WTC11 (cell line): ENCODE data around the gene HES3.

Experiments used
- EMX1 ChIP-seq: fragments of 250-450 bp; sonication (Bioruptor Pico); IDR thresholded peaks from 2 replicates; pipeline ENCODE4 v1.8.0; 2021; ENCODE audit warnings: mild to moderate bottlenecking
- FOXP1 ChIP-seq: sonication (generic); formaldehyde crosslinking; IDR thresholded peaks from 2 replicates; pipeline ENCODE4 v1.8.0; 2022; ENCODE audit warnings: missing genetic modification reagents, mild to moderate bottlenecking, moderate library complexity, borderline replicate concordance
- JUN ChIP-seq: sonication (generic); formaldehyde crosslinking; IDR thresholded peaks from 2 replicates; pipeline ENCODE4 v1.8.0; 2023; ENCODE audit warnings: mild to moderate bottlenecking, missing genetic modification reagents
- MAX ChIP-seq: sonication (generic); formaldehyde crosslinking; IDR thresholded peaks from 2 replicates; pipeline ENCODE4 v1.8.0; 2022; ENCODE audit warnings: mild to moderate bottlenecking, missing genetic modification reagents
- NR2C2 ChIP-seq: sonication (generic); formaldehyde crosslinking; IDR thresholded peaks from 2 replicates; pipeline ENCODE4 v1.8.0; 2022; ENCODE audit warnings: mild to moderate bottlenecking, missing genetic modification reagents
- TCF7 ChIP-seq: sonication (generic); formaldehyde crosslinking; IDR thresholded peaks from 2 replicates; pipeline ENCODE4 v1.8.0; 2022; ENCODE audit warnings: mild to moderate bottlenecking, low read depth, missing genetic modification reagents, moderate library complexity
- ZNF138 ChIP-seq: sonication (generic); formaldehyde crosslinking; conservative IDR thresholded peaks from 2 replicates; pipeline ENCODE4 v1.8.1; 2022; ENCODE audit warnings: mild to moderate bottlenecking, moderate library complexity, missing genetic modification reagents
- TF ChIP-seq, protein P1 (sequence below): sonication (generic); formaldehyde crosslinking; IDR thresholded peaks from 2 replicates; pipeline ENCODE4 v1.8.1; 2023; ENCODE audit warnings: mild to moderate bottlenecking, missing genetic modification reagents, borderline replicate concordance
- TF ChIP-seq, protein P2 (sequence below): fragments of 200-600 bp; IDR thresholded peaks from 2 replicates; pipeline ENCODE4 v1.8.0; 2022; ENCODE audit warnings: antibody characterized with exemption
- TF ChIP-seq, protein P3 (sequence below): sonication (generic); formaldehyde crosslinking; IDR thresholded peaks from 2 replicates; pipeline ENCODE4 v1.8.1; 2023; ENCODE audit warnings: mild to moderate bottlenecking, missing genetic modification reagents
- TF ChIP-seq, protein P4 (sequence below): fragments of 250-450 bp; sonication (Bioruptor Pico); IDR thresholded peaks from 2 replicates; pipeline ENCODE4 v2.1.2; 2022; ENCODE audit warnings: mild to moderate bottlenecking, moderate library complexity

DNA sequence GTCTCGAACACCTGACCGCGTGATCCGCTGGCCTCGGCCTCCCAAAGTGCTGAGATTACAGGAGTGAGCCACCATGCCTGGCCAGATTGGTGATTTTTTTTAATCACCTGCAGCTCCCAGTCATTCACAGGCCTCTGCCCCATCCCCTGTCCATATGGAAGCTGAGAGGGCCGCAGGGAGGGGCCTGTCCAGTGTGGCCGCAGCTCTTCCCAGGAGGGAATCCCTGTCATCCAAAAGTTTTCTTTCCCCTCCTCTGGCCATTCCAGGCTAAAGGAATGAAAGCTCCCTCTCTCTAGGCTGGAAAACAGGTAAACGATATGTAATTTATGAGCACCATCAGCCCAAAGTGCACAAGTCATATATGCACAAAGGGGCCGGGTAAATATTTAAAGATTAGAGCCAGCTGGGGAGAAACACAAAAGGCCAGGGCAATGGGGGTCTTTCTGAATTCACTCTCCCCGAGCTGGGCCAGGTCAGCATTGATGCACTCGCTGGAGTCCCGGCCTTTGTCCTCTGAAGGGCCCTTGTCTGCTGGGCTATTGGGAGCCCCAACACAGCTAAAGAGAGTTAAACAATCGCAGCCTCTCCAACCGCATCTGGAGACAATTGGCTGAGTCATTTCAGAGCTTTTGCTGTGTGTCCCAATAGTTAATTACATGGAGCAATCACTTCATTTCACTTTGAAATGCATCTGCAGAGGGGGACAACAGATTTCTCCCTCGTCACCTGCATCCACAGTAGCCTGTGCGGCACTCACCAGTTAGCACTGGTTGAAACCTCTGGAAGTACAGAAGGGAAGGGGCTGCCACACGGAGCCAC is 3.8 kb upstream of the HES3 start:
- TF ChIP-seq MAX: no peak
- TF ChIP-seq NR2C2 (CRISPR knock-in tag): no peak
- TF ChIP-seq, protein P1, sequence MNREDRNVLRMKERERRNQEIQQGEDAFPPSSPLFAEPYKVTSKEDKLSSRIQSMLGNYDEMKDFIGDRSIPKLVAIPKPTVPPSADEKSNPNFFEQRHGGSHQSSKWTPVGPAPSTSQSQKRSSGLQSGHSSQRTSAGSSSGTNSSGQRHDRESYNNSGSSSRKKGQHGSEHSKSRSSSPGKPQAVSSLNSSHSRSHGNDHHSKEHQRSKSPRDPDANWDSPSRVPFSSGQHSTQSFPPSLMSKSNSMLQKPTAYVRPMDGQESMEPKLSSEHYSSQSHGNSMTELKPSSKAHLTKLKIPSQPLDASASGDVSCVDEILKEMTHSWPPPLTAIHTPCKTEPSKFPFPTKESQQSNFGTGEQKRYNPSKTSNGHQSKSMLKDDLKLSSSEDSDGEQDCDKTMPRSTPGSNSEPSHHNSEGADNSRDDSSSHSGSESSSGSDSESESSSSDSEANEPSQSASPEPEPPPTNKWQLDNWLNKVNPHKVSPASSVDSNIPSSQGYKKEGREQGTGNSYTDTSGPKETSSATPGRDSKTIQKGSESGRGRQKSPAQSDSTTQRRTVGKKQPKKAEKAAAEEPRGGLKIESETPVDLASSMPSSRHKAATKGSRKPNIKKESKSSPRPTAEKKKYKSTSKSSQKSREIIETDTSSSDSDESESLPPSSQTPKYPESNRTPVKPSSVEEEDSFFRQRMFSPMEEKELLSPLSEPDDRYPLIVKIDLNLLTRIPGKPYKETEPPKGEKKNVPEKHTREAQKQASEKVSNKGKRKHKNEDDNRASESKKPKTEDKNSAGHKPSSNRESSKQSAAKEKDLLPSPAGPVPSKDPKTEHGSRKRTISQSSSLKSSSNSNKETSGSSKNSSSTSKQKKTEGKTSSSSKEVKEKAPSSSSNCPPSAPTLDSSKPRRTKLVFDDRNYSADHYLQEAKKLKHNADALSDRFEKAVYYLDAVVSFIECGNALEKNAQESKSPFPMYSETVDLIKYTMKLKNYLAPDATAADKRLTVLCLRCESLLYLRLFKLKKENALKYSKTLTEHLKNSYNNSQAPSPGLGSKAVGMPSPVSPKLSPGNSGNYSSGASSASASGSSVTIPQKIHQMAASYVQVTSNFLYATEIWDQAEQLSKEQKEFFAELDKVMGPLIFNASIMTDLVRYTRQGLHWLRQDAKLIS: no peak
- TF ChIP-seq TCF7: no peak
- TF ChIP-seq, protein P2, sequence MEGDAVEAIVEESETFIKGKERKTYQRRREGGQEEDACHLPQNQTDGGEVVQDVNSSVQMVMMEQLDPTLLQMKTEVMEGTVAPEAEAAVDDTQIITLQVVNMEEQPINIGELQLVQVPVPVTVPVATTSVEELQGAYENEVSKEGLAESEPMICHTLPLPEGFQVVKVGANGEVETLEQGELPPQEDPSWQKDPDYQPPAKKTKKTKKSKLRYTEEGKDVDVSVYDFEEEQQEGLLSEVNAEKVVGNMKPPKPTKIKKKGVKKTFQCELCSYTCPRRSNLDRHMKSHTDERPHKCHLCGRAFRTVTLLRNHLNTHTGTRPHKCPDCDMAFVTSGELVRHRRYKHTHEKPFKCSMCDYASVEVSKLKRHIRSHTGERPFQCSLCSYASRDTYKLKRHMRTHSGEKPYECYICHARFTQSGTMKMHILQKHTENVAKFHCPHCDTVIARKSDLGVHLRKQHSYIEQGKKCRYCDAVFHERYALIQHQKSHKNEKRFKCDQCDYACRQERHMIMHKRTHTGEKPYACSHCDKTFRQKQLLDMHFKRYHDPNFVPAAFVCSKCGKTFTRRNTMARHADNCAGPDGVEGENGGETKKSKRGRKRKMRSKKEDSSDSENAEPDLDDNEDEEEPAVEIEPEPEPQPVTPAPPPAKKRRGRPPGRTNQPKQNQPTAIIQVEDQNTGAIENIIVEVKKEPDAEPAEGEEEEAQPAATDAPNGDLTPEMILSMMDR: no peak
- TF ChIP-seq, protein P3, sequence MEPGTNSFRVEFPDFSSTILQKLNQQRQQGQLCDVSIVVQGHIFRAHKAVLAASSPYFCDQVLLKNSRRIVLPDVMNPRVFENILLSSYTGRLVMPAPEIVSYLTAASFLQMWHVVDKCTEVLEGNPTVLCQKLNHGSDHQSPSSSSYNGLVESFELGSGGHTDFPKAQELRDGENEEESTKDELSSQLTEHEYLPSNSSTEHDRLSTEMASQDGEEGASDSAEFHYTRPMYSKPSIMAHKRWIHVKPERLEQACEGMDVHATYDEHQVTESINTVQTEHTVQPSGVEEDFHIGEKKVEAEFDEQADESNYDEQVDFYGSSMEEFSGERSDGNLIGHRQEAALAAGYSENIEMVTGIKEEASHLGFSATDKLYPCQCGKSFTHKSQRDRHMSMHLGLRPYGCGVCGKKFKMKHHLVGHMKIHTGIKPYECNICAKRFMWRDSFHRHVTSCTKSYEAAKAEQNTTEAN (CRISPR knock-in tag): no peak
- no peak for TF ChIP-seq ZNF138 (CRISPR knock-in tag)
- TF ChIP-seq JUN (CRISPR knock-in tag): no peak
- no peak for TF ChIP-seq FOXP1
- no peak for TF ChIP-seq EMX1
- TF ChIP-seq, protein P4, sequence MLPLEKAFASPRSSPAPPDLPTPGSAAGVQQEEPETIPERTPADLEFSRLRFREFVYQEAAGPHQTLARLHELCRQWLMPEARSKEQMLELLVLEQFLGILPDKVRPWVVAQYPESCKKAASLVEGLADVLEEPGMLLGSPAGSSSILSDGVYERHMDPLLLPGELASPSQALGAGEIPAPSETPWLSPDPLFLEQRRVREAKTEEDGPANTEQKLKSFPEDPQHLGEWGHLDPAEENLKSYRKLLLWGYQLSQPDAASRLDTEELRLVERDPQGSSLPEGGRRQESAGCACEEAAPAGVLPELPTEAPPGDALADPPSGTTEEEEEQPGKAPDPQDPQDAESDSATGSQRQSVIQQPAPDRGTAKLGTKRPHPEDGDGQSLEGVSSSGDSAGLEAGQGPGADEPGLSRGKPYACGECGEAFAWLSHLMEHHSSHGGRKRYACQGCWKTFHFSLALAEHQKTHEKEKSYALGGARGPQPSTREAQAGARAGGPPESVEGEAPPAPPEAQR (CRISPR knock-in tag): no peak
